Measurements from ENCODE around the gene PRPF38A. TPM values are rescaled to one million over a fixed set of nuclear protein-coding genes. Genes with fewer than 3 reads are reported as not detected.

PRPF38A gene
- polyA plus RNA-seq, 3 donors, result 19.7 to 30.9 (median 25.2) TPM

DNA sequence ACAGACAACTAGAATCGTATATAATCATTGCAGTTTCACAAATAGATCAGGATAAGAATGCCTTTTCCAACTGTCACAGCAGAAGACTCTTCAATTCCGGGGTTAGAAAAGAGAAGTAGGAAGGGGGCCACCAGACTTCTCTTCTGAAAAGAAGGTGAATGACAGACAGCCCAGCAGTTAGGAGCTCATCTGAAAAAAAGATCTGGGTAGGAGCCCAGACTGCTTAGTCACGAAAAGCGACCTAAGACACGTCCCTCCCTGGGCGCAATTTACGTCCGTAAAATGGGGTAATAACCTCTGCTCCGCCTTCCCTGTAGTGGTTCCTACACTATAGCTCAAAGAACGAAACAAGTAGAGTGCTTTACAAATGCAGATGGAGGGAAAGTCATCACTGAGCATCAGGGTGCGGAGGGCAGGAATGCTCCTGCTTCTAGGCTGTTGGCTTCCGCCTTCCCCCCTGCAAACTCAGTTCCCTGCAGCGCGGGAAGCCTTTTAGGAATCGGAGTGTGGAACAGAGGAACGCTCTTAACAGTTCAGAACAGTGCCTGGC lies 761 bp upstream of the PRPF38A start:
- Histone ChIP-seq H3K27me3 (ENCODE audit: control insufficient read depth in 2 of 2, insufficient read depth in 2 of 2, low read length in 2 of 2) (no peaks in the 10 kb centered on the region), H3K4me3 (replicated peaks in 1 of 3; ENCODE audit: low read depth in 2 of 3, low read length in 3 of 3) (peak overlapping the region; percentile 98 to 99 (median 98)), H2AFZ (ENCODE audit: insufficient read depth, low read depth, low read length, poor library complexity, severe bottlenecking) (peak overlapping the region; percentile 98), H3K4me2 (replicated peaks; ENCODE audit: extremely low read depth, low read length, poor library complexity, severe bottlenecking) (peak overlapping the region; percentile 82), H3K79me2 (ENCODE audit: insufficient read depth, low read length) (peaks cover 84% of the 10 kb centered on the region), H3K36me3 (replicated peaks in 1 of 2; ENCODE audit: control insufficient read depth in 1 of 2, insufficient read depth in 2 of 2, low read length in 2 of 2) (peaks cover 14 to 42% of the 10 kb centered on the region in 2 donors), H4K20me1 (ENCODE audit: insufficient read depth, low read length) (no peaks in the 10 kb centered on the region), H3K9me3 (replicated peaks in 1 of 2; ENCODE audit: control insufficient read depth in 1 of 2, insufficient read depth in 1 of 2, low read length in 2 of 2) (no peaks in the 10 kb centered on the region), H3K4me1 (ENCODE audit: control insufficient read depth in 1 of 2, insufficient read depth in 2 of 2, low read length in 2 of 2) (peaks cover 27 to 32% of the 10 kb centered on the region in 2 donors), H3K9ac (ENCODE audit: insufficient read depth, low read length, poor library complexity, severe bottlenecking) (peak overlapping the region; percentile 90), H3K27ac (ENCODE audit: low read depth in 1 of 2, low read length in 2 of 2) (peak overlapping the region; percentile 90 to 99)
- intact Hi-C loops (cut with micrococcal nuclease), result loop anchor here (1.0 to 10.0 kb wide), 7 partner anchors 38 to 529 kb away; partner anchors contain the start of genes NRDC (in 2 of the 2), BTF3L4 (in 1 of the 2), COA7 (in 1 of the 2) and TUT4 (in 1 of the 2)
- TF ChIP-seq, protein P1, sequence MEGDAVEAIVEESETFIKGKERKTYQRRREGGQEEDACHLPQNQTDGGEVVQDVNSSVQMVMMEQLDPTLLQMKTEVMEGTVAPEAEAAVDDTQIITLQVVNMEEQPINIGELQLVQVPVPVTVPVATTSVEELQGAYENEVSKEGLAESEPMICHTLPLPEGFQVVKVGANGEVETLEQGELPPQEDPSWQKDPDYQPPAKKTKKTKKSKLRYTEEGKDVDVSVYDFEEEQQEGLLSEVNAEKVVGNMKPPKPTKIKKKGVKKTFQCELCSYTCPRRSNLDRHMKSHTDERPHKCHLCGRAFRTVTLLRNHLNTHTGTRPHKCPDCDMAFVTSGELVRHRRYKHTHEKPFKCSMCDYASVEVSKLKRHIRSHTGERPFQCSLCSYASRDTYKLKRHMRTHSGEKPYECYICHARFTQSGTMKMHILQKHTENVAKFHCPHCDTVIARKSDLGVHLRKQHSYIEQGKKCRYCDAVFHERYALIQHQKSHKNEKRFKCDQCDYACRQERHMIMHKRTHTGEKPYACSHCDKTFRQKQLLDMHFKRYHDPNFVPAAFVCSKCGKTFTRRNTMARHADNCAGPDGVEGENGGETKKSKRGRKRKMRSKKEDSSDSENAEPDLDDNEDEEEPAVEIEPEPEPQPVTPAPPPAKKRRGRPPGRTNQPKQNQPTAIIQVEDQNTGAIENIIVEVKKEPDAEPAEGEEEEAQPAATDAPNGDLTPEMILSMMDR (IDR thresholded peaks at IDR 0.05), result no peak
- peaks cover 30% of the 10 kb centered on the region for H3K4me1 Mint-ChIP-seq
- peaks cover 22 to 46% of the 10 kb centered on the region in 2 donors for H3K36me3 Mint-ChIP-seq
- H3K9me3 Mint-ChIP-seq, result peaks cover 0 to 3% (median 0%) of the 10 kb centered on the region in 7 donors
- DNase-seq, result peak; percentile 60 to 80 (median 72)
- 0% methylated on average over 11 of the region's 16 CpGs for WGBS (ENCODE audit: insufficient coverage)
- peak overlapping the region; percentile 98 to 99 (median 98) for H3K27ac Mint-ChIP-seq
- H3K27me3 Mint-ChIP-seq (ENCODE audit: low read depth in 3 of 3), result peaks cover 0 to 1% (median 0%) of the 10 kb centered on the region in 3 donors
- H3K4me3 Mint-ChIP-seq, result peak overlapping the region; percentile 100

DNA sequence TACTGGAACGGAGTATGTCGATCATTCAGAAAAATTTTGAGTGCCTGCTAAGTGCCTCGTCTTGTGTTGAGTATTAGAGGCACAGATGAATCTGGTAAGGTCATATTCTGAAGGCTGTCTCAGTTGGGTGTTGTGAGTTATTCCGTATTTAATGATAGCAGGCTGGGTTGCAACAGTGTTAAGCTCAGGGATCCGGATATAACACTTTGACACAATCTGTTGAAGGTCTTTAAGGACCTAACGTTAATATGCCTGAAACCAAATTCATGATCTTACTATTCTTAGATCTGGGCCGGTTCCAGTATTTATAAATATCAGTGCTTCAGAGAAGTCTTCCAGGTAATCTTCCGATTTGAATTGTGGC lies 555 bp downstream of the PRPF38A start:
- peak overlapping the region; percentile 98 to 99 (median 98) for H3K27ac Mint-ChIP-seq
- peaks cover 0 to 3% (median 0%) of the 10 kb centered on the region in 7 donors for H3K9me3 Mint-ChIP-seq
- no peaks in the 10 kb centered on the region for H4K20me1 ChIP-seq (ENCODE audit: insufficient read depth, low read length)
- peaks cover 0 to 1% (median 0%) of the 10 kb centered on the region in 3 donors for H3K27me3 Mint-ChIP-seq (ENCODE audit: low read depth in 3 of 3)
- peak overlapping the region; percentile 98 for H2AFZ ChIP-seq (ENCODE audit: insufficient read depth, low read depth, low read length, poor library complexity, severe bottlenecking)
- H3K36me3 Mint-ChIP-seq, result peaks cover 25 to 47% of the 10 kb centered on the region in 2 donors
- peak overlapping the region; percentile 98 to 99 (median 98) for H3K4me3 ChIP-seq (replicated peaks in 1 of 3; ENCODE audit: low read depth in 2 of 3, low read length in 3 of 3)
- H3K79me2 ChIP-seq (ENCODE audit: insufficient read depth, low read length), result peaks cover 88% of the 10 kb centered on the region
- intact Hi-C loops (cut with micrococcal nuclease), result loop anchor here (1.0 to 10.0 kb wide), 7 partner anchors 40 to 530 kb away; partner anchors contain the start of genes NRDC (in 2 of the 2), BTF3L4 (in 1 of the 2), COA7 (in 1 of the 2) and TUT4 (in 1 of the 2)
- WGBS (ENCODE audit: insufficient coverage), result 0% methylated on average over 5 of the region's 8 CpGs
- H3K4me3 Mint-ChIP-seq, result peak overlapping the region; percentile 100
- peak overlapping the region; percentile 82 for H3K4me2 ChIP-seq (replicated peaks; ENCODE audit: extremely low read depth, low read length, poor library complexity, severe bottlenecking)
- peaks cover 30% of the 10 kb centered on the region for H3K4me1 Mint-ChIP-seq
- peaks cover 27 to 32% of the 10 kb centered on the region in 2 donors for H3K4me1 ChIP-seq (ENCODE audit: control insufficient read depth in 1 of 2, insufficient read depth in 2 of 2, low read length in 2 of 2)
- peaks cover 25 to 51% of the 10 kb centered on the region in 2 donors for H3K36me3 ChIP-seq (replicated peaks in 1 of 2; ENCODE audit: control insufficient read depth in 1 of 2, insufficient read depth in 2 of 2, low read length in 2 of 2)
- H3K27ac ChIP-seq (ENCODE audit: low read depth in 1 of 2, low read length in 2 of 2), result peak overlapping the region; percentile 90 to 99
- TF ChIP-seq, protein P1 (IDR thresholded peaks at IDR 0.05), result peak; percentile 3
- H3K9ac ChIP-seq (ENCODE audit: insufficient read depth, low read length, poor library complexity, severe bottlenecking), result peak overlapping the region; percentile 90
- no peak for DNase-seq
- no peaks in the 10 kb centered on the region for H3K27me3 ChIP-seq (ENCODE audit: control insufficient read depth in 2 of 2, insufficient read depth in 2 of 2, low read length in 2 of 2)
- no peaks in the 10 kb centered on the region for H3K9me3 ChIP-seq (replicated peaks in 1 of 2; ENCODE audit: control insufficient read depth in 1 of 2, insufficient read depth in 1 of 2, low read length in 2 of 2)

Measured in CD14-positive monocyte (primary cell).